Activated T-helper 2 cell treated with anti-CD3 and anti-CD28 coated beads, Interferon-gamma antibody, Interleukin-2, Interleukin-4, amounts not matched to agents 10 μg/mL and 5 μg/mL and 100 μg/mL, durations not matched to agents 14 hours and 24 hours and 36 hours (primary cell): ENCODE data around the gene MAST4. TPM values are rescaled to one million over a fixed set of nuclear protein-coding genes. Genes with fewer than 3 reads are reported as not detected.
"Not testable (repeated sequence)": the region's sequence is repeated elsewhere in the genome, so short reads cannot be mapped to it uniquely, and the experiment has no call there.

Experiments used
- DNase-seq: peaks from one replicate; pipeline ENCODE4 v3.0.0; 2021; ENCODE audit warnings: low spot score
- H3K27ac Mint-ChIP-seq: one replicate; pipeline ENCODE4 v1.8.0; 2021; ENCODE audit warnings: mixed read lengths
- H3K27me3 Mint-ChIP-seq: one replicate; pipeline ENCODE4 v1.8.0; 2021; ENCODE audit warnings: low read depth, mixed read lengths
- H3K36me3 Mint-ChIP-seq: one replicate; pipeline ENCODE4 v1.8.0; 2021; ENCODE audit warnings: low read depth, mixed read lengths
- H3K4me1 Mint-ChIP-seq: one replicate; pipeline ENCODE4 v1.8.0; 2021; ENCODE audit warnings: low read depth, mixed read lengths
- H3K4me3 Mint-ChIP-seq: one replicate; pipeline ENCODE4 v1.8.0; 2021; ENCODE audit warnings: low read depth, mild to moderate bottlenecking, moderate library complexity, mixed read lengths
- H3K9me3 Mint-ChIP-seq: one replicate; pipeline ENCODE4 v1.8.0; 2021; ENCODE audit warnings: mixed read lengths
- intact Hi-C: fragments of 100-400 bp; cut with micrococcal nuclease; formaldehyde crosslinking; loops from one replicate; pipeline ENCODE4 v1.15.1; 2023
- total RNA-seq: library from RNA; stranded (reverse); gene quantifications from 2 replicates; pipeline ENCODE4 v1.2.3, GENCODE V29; 2022

MAST4 gene
- total RNA-seq, 1 donor from 2014 or later: 6.1 TPM

GRCh38 chr5:67104859-67105258 lies 508.7 kb downstream of the MAST4 start:
- H3K36me3 Mint-ChIP-seq: peaks cover 13% of the 10 kb centered on the region
- H3K27me3 Mint-ChIP-seq: no peaks in the 10 kb centered on the region
- no peak overlapping the region for H3K27ac Mint-ChIP-seq
- intact Hi-C loops: no loop called here
- no peaks in the 10 kb centered on the region for H3K9me3 Mint-ChIP-seq
- no peak for DNase-seq
- H3K4me3 Mint-ChIP-seq: no peak overlapping the region
- peaks cover 6% of the 10 kb centered on the region for H3K4me1 Mint-ChIP-seq

DNA sequence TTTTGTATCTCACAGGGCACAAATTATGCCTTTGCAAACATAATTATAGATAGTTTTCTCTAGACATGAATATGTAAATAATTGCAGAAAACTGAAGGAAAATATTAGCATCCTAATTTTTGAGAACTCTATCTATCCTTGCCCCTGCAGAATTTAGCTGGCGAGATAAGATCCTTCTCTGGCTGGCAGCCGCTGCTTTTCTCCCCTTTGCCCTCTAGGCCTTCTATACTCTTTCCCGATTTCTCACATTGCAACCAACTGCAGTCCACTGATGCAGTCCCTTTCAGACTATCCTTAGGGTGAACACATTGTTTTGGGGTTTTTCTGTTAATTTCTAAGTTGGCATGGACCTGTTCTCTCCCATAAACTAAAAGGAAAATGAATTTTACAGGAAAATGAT lies 509.1 kb downstream of the MAST4 start:
- Mint-ChIP-seq H3K36me3 (peaks cover 11% of the 10 kb centered on the region), H3K4me3 (no peak overlapping the region), H3K9me3 (no peaks in the 10 kb centered on the region), H3K27ac (no peak overlapping the region), H3K27me3 (no peaks in the 10 kb centered on the region), H3K4me1 (peaks cover 2% of the 10 kb centered on the region)
- intact Hi-C loops: no loop called here
- DNase-seq: no peak

DNA sequence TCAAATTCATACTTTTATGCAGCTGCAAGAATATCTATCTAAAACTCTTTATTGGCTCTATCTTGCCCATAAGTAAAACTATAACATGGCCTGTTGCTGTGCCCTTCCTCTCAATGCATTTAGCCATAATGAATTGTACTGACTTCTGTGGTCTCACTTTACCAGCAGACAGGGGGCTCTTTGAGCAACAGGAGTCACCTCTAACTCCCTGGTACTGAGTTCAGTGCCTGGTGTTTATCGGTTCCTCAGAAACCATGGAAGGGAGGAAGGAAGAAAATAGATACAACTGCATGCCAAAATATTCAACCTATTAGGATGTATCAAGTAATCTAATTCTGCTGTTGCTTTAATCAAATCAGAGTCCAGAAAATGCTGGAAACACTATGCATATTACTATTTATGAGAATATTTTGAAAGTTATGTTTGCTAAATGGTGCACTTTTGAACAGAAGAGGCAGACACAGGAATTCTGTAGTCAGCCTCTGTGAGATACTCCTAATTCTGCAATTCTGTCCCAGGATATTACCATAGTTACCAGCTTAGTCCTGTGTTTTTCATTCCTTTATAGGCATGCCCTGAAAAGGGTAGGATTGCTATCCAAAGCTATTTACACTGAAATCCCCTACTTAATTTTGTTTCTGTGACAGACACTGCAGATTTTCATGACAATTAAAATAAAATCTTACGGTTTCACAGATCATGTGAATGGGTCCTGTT lies 510.6 kb downstream of the MAST4 start:
- intact Hi-C loops: no loop called here
- Mint-ChIP-seq H3K4me3 (no peak overlapping the region), H3K4me1 (no peaks in the 10 kb centered on the region), H3K36me3 (peaks cover 12% of the 10 kb centered on the region), H3K27ac (no peak overlapping the region), H3K9me3 (no peaks in the 10 kb centered on the region), H3K27me3 (no peaks in the 10 kb centered on the region)
- DNase-seq: no peak

DNA sequence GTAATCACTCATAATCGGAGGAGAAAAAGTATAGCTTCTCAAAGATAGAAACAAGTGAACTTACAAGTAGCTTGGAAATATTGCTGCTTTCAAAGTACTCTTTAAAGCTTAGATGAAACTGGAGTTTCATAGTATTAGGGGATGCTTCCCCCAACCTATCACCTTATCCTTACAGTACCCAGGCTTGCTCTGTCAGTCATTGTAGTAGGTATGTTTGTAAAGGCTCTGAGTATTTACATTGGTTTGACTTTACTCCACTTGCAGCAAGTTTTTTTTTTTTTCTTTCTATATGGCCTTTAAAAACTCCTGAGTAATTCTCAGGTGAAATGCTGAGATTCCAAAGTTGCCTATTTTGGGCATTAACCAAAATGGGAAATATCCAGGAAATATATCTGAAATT lies 515.6 kb downstream of the MAST4 start:
- intact Hi-C loops: no loop called here
- no peak for DNase-seq

GRCh38 chr5:67115246-67115645 lies 519.1 kb downstream of the MAST4 start:
- no peak for DNase-seq
- Mint-ChIP-seq H3K4me1 (no peaks in the 10 kb centered on the region), H3K36me3 (peaks cover 6% of the 10 kb centered on the region), H3K4me3 (no peak overlapping the region), H3K27me3 (no peaks in the 10 kb centered on the region), H3K9me3 (no peaks in the 10 kb centered on the region), H3K27ac (no peak overlapping the region)
- intact Hi-C loops: no loop called here

More for the DNA sequence above, 515.6 kb downstream of the MAST4 start:
- no peak overlapping the region for H3K4me3 Mint-ChIP-seq
- peaks cover 7% of the 10 kb centered on the region for H3K36me3 Mint-ChIP-seq
- H3K27ac Mint-ChIP-seq: no peak overlapping the region
- H3K9me3 Mint-ChIP-seq: no peaks in the 10 kb centered on the region
- no peaks in the 10 kb centered on the region for H3K27me3 Mint-ChIP-seq
- no peaks in the 10 kb centered on the region for H3K4me1 Mint-ChIP-seq

GRCh38 chr5:67115817-67116216 lies 519.6 kb downstream of the MAST4 start:
- no peaks in the 10 kb centered on the region for H3K9me3 Mint-ChIP-seq
- DNase-seq: no peak
- no peaks in the 10 kb centered on the region for H3K27me3 Mint-ChIP-seq
- intact Hi-C loops: no loop called here
- no peak overlapping the region for H3K27ac Mint-ChIP-seq
- no peak overlapping the region for H3K4me3 Mint-ChIP-seq
- no peaks in the 10 kb centered on the region for H3K4me1 Mint-ChIP-seq
- H3K36me3 Mint-ChIP-seq: peaks cover 4% of the 10 kb centered on the region

DNA sequence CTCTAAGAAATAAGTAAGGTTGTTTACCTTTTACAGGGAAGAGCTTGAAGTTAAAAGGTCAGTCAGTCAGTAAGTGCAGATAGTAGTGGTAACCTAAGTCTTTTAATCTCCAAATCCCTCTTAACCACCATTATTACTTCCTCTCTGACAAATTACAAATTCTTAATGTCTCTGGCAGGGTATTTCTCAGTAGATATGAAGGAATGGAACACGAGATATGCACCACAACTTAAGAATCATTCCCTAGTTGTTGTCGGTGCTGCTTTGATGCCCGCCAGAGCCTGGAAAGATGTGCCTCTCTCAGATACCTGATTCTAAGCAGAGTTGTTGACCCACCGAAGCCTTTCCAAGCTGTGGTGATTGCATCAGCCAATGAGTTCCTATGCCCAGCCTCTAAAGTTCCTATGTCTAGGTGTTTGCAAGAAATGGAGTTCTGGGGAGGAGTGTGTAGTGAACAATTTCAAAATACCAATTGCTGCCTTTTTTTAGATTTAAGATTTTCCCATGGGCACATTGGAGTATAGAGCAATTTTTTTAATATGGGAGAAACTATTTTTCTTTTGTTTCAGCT lies 521.9 kb downstream of the MAST4 start:
- intact Hi-C loops: no loop called here
- H3K27ac Mint-ChIP-seq: no peak overlapping the region
- H3K4me3 Mint-ChIP-seq: no peak overlapping the region
- H3K4me1 Mint-ChIP-seq: no peaks in the 10 kb centered on the region
- no peaks in the 10 kb centered on the region for H3K27me3 Mint-ChIP-seq
- no peaks in the 10 kb centered on the region for H3K9me3 Mint-ChIP-seq
- DNase-seq: no peak
- peaks cover 4% of the 10 kb centered on the region for H3K36me3 Mint-ChIP-seq

GRCh38 chr5:67119010-67119409 lies 522.8 kb downstream of the MAST4 start:
- Mint-ChIP-seq H3K4me1 (no peaks in the 10 kb centered on the region), H3K36me3 (peaks cover 4% of the 10 kb centered on the region), H3K27ac (no peak overlapping the region), H3K27me3 (no peaks in the 10 kb centered on the region), H3K9me3 (no peaks in the 10 kb centered on the region), H3K4me3 (no peak overlapping the region)
- no peak for DNase-seq
- intact Hi-C loops: no loop called here

DNA sequence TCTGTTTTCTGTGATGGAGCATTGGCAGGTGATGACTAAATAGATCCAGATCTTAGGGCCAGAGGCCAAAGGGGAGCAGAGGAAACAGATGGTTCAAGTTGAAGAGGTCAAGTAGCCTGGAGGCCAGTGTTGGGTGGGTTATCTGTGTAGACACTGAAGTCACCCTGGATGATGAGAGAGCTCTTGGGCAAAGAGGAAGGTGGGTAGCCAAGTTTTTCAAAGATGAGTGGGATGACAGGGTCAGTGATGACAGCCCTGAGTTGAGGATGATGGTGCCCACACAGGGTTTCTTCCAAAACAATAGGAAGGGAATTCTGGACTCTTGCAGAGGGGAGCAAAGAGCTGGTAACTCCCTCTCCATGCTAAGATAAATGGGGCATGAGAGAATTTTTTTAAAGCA lies 523.8 kb downstream of the MAST4 start:
- no peak for DNase-seq

DNA sequence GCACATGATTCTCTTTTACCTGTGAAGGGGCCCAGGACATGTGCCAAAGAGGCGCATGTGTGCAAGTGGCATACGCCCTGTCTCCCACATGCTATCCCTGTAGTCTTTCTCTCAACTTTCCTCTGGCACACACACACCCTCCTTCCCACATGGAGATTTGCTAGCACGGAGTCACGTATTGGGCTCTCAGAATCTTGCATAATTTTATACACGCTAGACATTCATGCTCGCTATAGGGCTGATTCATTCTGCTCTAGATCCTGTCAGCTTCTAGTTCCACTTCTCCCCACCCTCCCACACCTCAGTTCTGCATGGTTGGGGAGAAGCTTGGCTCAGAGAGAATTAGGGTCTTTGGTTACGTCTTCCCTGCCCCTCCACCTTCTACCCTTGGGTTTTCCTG lies 527.6 kb downstream of the MAST4 start:
- H3K4me1 Mint-ChIP-seq: peaks cover 9% of the 10 kb centered on the region
- no peaks in the 10 kb centered on the region for H3K27me3 Mint-ChIP-seq
- no peak overlapping the region for H3K27ac Mint-ChIP-seq
- H3K9me3 Mint-ChIP-seq: no peaks in the 10 kb centered on the region
- H3K36me3 Mint-ChIP-seq: peaks cover 17% of the 10 kb centered on the region
- DNase-seq: no peak
- intact Hi-C loops: no loop called here
- no peak overlapping the region for H3K4me3 Mint-ChIP-seq

More for the DNA sequence above, 523.8 kb downstream of the MAST4 start:
- Mint-ChIP-seq H3K4me1 (no peaks in the 10 kb centered on the region), H3K9me3 (no peaks in the 10 kb centered on the region), H3K36me3 (peaks cover 4% of the 10 kb centered on the region), H3K27me3 (no peaks in the 10 kb centered on the region), H3K27ac (no peak overlapping the region), H3K4me3 (no peak overlapping the region)
- intact Hi-C loops: no loop called here

DNA sequence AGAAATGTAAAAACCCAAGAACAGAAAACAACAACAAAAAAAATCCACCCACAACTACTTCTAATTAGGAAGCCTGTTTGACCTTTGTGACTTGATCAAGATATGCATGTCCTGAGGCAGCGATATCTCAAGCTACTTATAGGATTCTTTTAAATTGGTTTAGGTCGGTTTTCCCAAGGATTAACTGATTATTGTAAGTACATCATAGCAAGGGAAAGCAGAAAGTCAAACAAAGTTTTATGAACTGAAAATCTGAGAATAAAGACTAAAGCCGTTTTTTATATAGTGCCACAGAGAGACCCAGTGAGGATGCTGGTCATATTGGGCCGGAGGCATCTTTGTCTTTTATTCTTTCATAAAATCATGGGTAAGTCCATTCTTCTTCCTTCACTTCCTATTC lies 528.4 kb downstream of the MAST4 start:
- intact Hi-C loops: no loop called here
- Mint-ChIP-seq H3K27me3 (no peaks in the 10 kb centered on the region), H3K27ac (no peak overlapping the region), H3K4me1 (peaks cover 9% of the 10 kb centered on the region), H3K9me3 (no peaks in the 10 kb centered on the region), H3K4me3 (no peak overlapping the region), H3K36me3 (peaks cover 17% of the 10 kb centered on the region)
- no peak for DNase-seq

- H3K9me3 Mint-ChIP-seq, H3K27ac Mint-ChIP-seq, H3K4me3 Mint-ChIP-seq, H3K4me1 Mint-ChIP-seq, DNase-seq, intact Hi-C loops, H3K27me3 Mint-ChIP-seq: not testable (repeated sequence)
- peaks cover 21% of the 10 kb centered on the region for H3K36me3 Mint-ChIP-seq
Observed at GRCh38 chr5:67127347-67127895, 531.2 kb downstream of the MAST4 start.

- peaks cover 9% of the 10 kb centered on the region for H3K4me1 Mint-ChIP-seq
- no peak overlapping the region for H3K4me3 Mint-ChIP-seq
- intact Hi-C loops: no loop called here
- DNase-seq: no peak
- peaks cover 21% of the 10 kb centered on the region for H3K36me3 Mint-ChIP-seq
- H3K9me3 Mint-ChIP-seq: no peaks in the 10 kb centered on the region
- no peak overlapping the region for H3K27ac Mint-ChIP-seq
- H3K27me3 Mint-ChIP-seq: no peaks in the 10 kb centered on the region
Observed at GRCh38 chr5:67129768-67130167, 533.6 kb downstream of the MAST4 start.
